Inflammatory macrophage (primary cell): ENCODE data around the gene C9orf85.

Source experiments
- DNase-seq, 2 donors: peaks; one replicate each; pipeline ENCODE4 v3.0.0-alpha.2; 2020 to 2022

C9orf85 gene

GRCh38 chr9:71908825-71909224, 2.6 kb upstream of the C9orf85 start:
- DNase-seq = no peak

- peak; percentile 11 to 25 for DNase-seq
Observed at GRCh38 chr9:71909887-71910649, 1.4 kb upstream of the C9orf85 start.

GRCh38 chr9:71910650-71911060, 784 bp upstream of the C9orf85 start:
- DNase-seq = no peak

- no peak for DNase-seq
Observed at GRCh38 chr9:71911908-71912335, 483 bp downstream of the C9orf85 start.

GRCh38 chr9:71915495-71915894, 4.1 kb downstream of the C9orf85 start:
- DNase-seq = no peak

GRCh38 chr9:71916834-71917534, 5.5 kb downstream of the C9orf85 start:
- peak; percentile 24 to 51 for DNase-seq

GRCh38 chr9:71918419-71918818, 7.0 kb downstream of the C9orf85 start:
- DNase-seq = no peak

GRCh38 chr9:71920456-71921189, 9.2 kb downstream of the C9orf85 start:
- no peak for DNase-seq

GRCh38 chr9:71921190-71921814, 9.9 kb downstream of the C9orf85 start:
- DNase-seq = no peak

GRCh38 chr9:71924576-71924975, 13.1 kb downstream of the C9orf85 start:
- DNase-seq = no peak

GRCh38 chr9:71925834-71926233, 14.4 kb downstream of the C9orf85 start:
- no peak for DNase-seq

- DNase-seq = no peak
Observed at GRCh38 chr9:71928376-71928775, 16.9 kb downstream of the C9orf85 start.

GRCh38 chr9:71928806-71929205, 17.4 kb downstream of the C9orf85 start:
- no peak for DNase-seq

- DNase-seq = no peak
Observed at GRCh38 chr9:71929223-71929622, 17.8 kb downstream of the C9orf85 start.

GRCh38 chr9:71929791-71930440, 18.5 kb downstream of the C9orf85 start:
- DNase-seq = no peak

GRCh38 chr9:71931166-71931565, 19.7 kb downstream of the C9orf85 start:
- no peak for DNase-seq

GRCh38 chr9:71936066-71936465, 24.6 kb downstream of the C9orf85 start:
- DNase-seq = no peak

- DNase-seq = no peak
Observed at GRCh38 chr9:71937070-71937625, 25.7 kb downstream of the C9orf85 start.

- DNase-seq = no peak
Observed at GRCh38 chr9:71937898-71938297, 26.5 kb downstream of the C9orf85 start.

GRCh38 chr9:71941060-71941568, 29.7 kb downstream of the C9orf85 start:
- DNase-seq = no peak

- no peak for DNase-seq
Observed at GRCh38 chr9:71941998-71942567, 30.6 kb downstream of the C9orf85 start.
